GM23248 (cell line): ENCODE measurements around the gene PEX1. TPM values are rescaled to one million over a fixed set of nuclear protein-coding genes. Genes with fewer than 3 reads are reported as not detected.
"Not testable (repeated sequence)": the region's sequence is repeated elsewhere in the genome, so short reads cannot be mapped to it uniquely, and the experiment has no call there.

Experiments
- DNase-seq: peaks from one replicate; pipeline ENCODE4 v3.0.0-alpha.2; 2015
- H2AFZ ChIP-seq: fragments of 200-600 bp; sonication (generic); 2 replicates; pipeline ENCODE4 v1.6.1; 2016; ENCODE audit warnings: antibody characterized with exemption
- H3F3A ChIP-seq: fragments of 200-600 bp; sonication (generic); 2 replicates; pipeline ENCODE4 v1.6.1; 2016; ENCODE audit warnings: mild to moderate bottlenecking, antibody characterized with exemption, mixed run types; ENCODE audit not compliant: insufficient read depth
- H3K27ac ChIP-seq: fragments of 200-600 bp; sonication (generic); 2 replicates; pipeline ENCODE4 v1.5.1; 2016; ENCODE audit warnings: mild to moderate bottlenecking
- H3K27me3 ChIP-seq: fragments of 200-600 bp; sonication (generic); replicated peaks from 2 replicates; pipeline ENCODE4 v1.6.1; 2016; ENCODE audit warnings: mild to moderate bottlenecking; ENCODE audit not compliant: insufficient read depth
- H3K36me3 ChIP-seq: fragments of 200-600 bp; sonication (generic); 2 replicates; pipeline ENCODE4 v1.6.1; 2016; ENCODE audit warnings: low read depth, mild to moderate bottlenecking
- H3K4me1 ChIP-seq: fragments of 200-600 bp; sonication (generic); 2 replicates; pipeline ENCODE4 v1.6.1; 2016; ENCODE audit warnings: mild to moderate bottlenecking; ENCODE audit not compliant: insufficient read depth
- H3K4me2 ChIP-seq: fragments of 200-600 bp; sonication (generic); one replicate; pipeline ENCODE4 v1.6.1; 2016; ENCODE audit warnings: mild to moderate bottlenecking; ENCODE audit not compliant: unreplicated experiment
- H3K4me3 ChIP-seq: fragments of 200-600 bp; sonication (generic); 2 replicates; pipeline ENCODE4 v1.5.1; 2016; ENCODE audit warnings: mild to moderate bottlenecking
- H3K79me2 ChIP-seq: fragments of 200-600 bp; sonication (generic); 2 replicates; pipeline ENCODE4 v1.6.1; 2016; ENCODE audit warnings: mild to moderate bottlenecking; ENCODE audit not compliant: insufficient read depth
- H3K9ac ChIP-seq: fragments of 200-600 bp; sonication (generic); 2 replicates; pipeline ENCODE4 v1.6.1; 2016; ENCODE audit warnings: mild to moderate bottlenecking
- H3K9me2 ChIP-seq: fragments of 200-600 bp; sonication (generic); 2 replicates; pipeline ENCODE4 v1.6.1; 2016; ENCODE audit warnings: mixed run types, mild to moderate bottlenecking, moderate library complexity; ENCODE audit not compliant: insufficient read depth
- H3K9me3 ChIP-seq: fragments of 200-600 bp; sonication (generic); one replicate; pipeline ENCODE4 v1.6.1; 2017; ENCODE audit warnings: low read depth
- H4K20me1 ChIP-seq: fragments of 200-600 bp; sonication (generic); 2 replicates; pipeline ENCODE4 v1.6.0; 2016; ENCODE audit not compliant: insufficient read depth
- EZH2 ChIP-seq: fragments of 200-600 bp; sonication (generic); IDR thresholded peaks from 2 replicates; pipeline ENCODE4 v1.6.1; 2018; ENCODE audit warnings: antibody characterized with exemption, mild to moderate bottlenecking; ENCODE audit not compliant: insufficient read depth, poor library complexity, severe bottlenecking
- EZH2phosphoT487 ChIP-seq: fragments of 200-600 bp; sonication (generic); IDR thresholded peaks from 2 replicates; pipeline ENCODE4 v1.6.1; 2018; ENCODE audit warnings: antibody characterized with exemption, moderate library complexity, mild to moderate bottlenecking, low read depth; ENCODE audit not compliant: insufficient read depth
- WGBS, 2 experiments: methylation state at CpG; one replicate each; pipeline ENCODE4 v1.1.6; 2015 to 2017; ENCODE audit warnings: low lambda C conversion rate in 2 of 2, low coverage in 1 of 2; ENCODE audit errors: missing lambda C conversion rate in 2 of 2; 5-methylcytosine and 5-hydroxymethylcytosine counted together
- in situ Hi-C: fragments of 300-500 bp; cut with MboI; formaldehyde crosslinking; loops from 2 replicates; pipeline ENCODE4 v1.15.0; 2020
- polyA plus RNA-seq: library from polyadenylated mRNA; unstranded; fragments of >200 nt; fragmentation: Nextera tagmentation; extraction: Ambion mirVana; gene quantifications from 2 replicates; pipeline ENCODE4 v1.2.1, GENCODE V29; 2016
- total RNA-seq: library from RNA; depleted of rRNA; stranded (reverse); fragments of >200 nt; shearing (Covaris generic); gene quantifications from 2 replicates; pipeline ENCODE4 v1.2.3, GENCODE V29; 2014

PEX1 gene
- total and polyA plus RNA-seq, 2 experiments from 2014 or later: 6.4 to 12.8 TPM

GRCh38 chr7:92547579-92547978 lies 19.3 kb upstream of the PEX1 start:
- Histone ChIP-seq H3K27ac (no peak overlapping the region), H3K9me2 (no peaks in the 10 kb centered on the region), H3K9ac (no peak overlapping the region), H3K4me2 (no peak overlapping the region), H3F3A (no peaks in the 10 kb centered on the region), H3K4me1 (no peaks in the 10 kb centered on the region), H3K27me3 (no peaks in the 10 kb centered on the region), H3K79me2 (no peaks in the 10 kb centered on the region), H4K20me1 (no peaks in the 10 kb centered on the region), H3K36me3 (no peaks in the 10 kb centered on the region), H3K9me3 (no peaks in the 10 kb centered on the region), H3K4me3 (no peak overlapping the region), H2AFZ (no peak overlapping the region)
- 84 to 89% methylated on average over 6 of the region's 6 CpGs for WGBS, 2 experiments
- peak; percentile 13 for DNase-seq
- TF ChIP-seq EZH2 (no peak), EZH2phosphoT487 (no peak)
- in situ Hi-C loops: no loop called here

DNA sequence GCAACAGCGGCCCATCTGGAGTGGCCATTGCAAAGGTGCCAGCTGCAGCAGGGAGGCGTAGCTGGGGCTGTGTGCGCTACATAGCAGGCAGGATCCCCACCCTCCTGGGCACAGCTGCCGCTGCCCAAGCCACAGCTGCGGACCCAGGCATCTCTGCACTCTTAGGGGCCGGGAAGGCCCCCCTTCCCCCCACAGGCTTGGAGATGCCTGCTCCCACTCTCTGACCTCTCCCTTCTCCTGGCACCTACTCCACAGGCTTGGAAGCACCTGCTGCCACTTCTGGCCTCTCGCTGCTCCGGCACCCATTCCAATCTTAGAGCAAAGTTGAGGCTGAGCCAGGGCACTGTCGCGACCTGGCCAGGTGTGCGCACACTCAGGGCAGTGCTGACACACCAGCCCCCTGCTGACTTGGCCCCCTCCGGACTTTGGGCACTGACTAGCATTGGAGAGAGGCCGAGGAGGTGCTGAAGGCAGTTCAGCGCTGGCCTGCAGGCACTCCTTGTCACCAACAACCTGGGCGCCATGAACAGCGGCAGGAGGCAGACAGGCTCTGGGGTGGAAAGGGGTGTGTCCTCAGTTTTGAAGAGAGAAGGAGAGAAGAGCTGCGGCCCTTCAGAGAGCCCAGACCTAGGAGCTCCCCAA lies 18.7 kb upstream of the PEX1 start:
- Histone ChIP-seq H3K9me3 (no peaks in the 10 kb centered on the region), H3K36me3 (no peaks in the 10 kb centered on the region), H3K79me2 (no peaks in the 10 kb centered on the region), H3K4me2 (no peak overlapping the region), H3K4me1 (no peaks in the 10 kb centered on the region), H3K27me3 (no peaks in the 10 kb centered on the region), H4K20me1 (no peaks in the 10 kb centered on the region), H3K4me3 (no peak overlapping the region), H3K9ac (no peak overlapping the region), H2AFZ (no peak overlapping the region), H3K9me2 (no peaks in the 10 kb centered on the region), H3K27ac (no peak overlapping the region), H3F3A (no peaks in the 10 kb centered on the region)
- no peak for DNase-seq
- TF ChIP-seq EZH2phosphoT487 (no peak), EZH2 (no peak)
- 81 to 83% methylated on average over 17 of the region's 17 CpGs for WGBS, 2 experiments
- in situ Hi-C loops: no loop called here

DNA sequence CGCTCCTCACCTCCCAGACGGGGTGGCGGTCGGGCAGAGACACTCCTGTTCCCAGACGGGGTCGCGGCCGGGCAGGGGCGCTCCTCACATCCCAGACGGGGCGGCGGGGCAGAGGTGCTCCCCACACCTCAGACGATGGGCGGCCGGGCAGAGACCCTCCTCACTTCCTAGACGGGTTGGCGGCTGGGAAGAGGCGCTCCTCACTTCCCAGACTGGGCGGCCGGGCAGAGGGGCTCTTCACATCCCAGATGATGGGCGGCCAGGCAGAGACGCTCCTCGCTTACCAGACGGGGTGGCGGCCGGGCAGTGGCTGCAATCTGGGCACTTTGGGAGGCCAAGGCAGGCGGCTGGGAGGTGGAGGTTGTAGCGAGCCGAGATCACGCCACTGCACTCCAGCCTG lies 16.8 kb upstream of the PEX1 start:
- H4K20me1 ChIP-seq, H2AFZ ChIP-seq, H3F3A ChIP-seq, H3K4me3 ChIP-seq, in situ Hi-C loops, H3K36me3 ChIP-seq, H3K4me2 ChIP-seq, H3K4me1 ChIP-seq, H3K27ac ChIP-seq, H3K79me2 ChIP-seq, H3K9ac ChIP-seq, H3K9me3 ChIP-seq, H3K27me3 ChIP-seq, DNase-seq, H3K9me2 ChIP-seq: not testable (repeated sequence)
- WGBS, 2 experiments: 84 to 88% methylated on average over 17 to 30 of the region's 30 CpGs

DNA sequence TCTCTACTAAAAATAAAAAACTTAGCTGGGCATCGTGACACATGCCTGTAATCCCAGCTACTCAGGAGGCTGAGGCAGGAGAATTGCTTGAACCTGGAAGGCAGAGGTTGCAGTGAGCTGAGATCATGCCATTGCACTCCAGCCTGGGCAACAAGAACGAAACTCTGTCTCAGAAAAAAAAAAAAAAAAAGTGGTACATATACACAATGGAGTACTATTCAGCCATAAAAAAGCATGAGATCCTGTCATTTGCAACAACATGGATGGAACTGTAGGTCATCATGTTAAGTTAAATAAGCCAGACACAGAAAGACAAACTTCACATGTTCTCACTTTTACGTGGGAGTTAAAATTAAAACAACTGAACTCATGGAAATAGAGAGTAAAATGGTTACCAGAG lies 15.2 kb upstream of the PEX1 start:
- H3K9ac ChIP-seq, H3K9me2 ChIP-seq, H3K27me3 ChIP-seq, DNase-seq, H3K4me2 ChIP-seq, H3K4me1 ChIP-seq, H2AFZ ChIP-seq, H3F3A ChIP-seq, H4K20me1 ChIP-seq, H3K9me3 ChIP-seq, H3K79me2 ChIP-seq, H3K27ac ChIP-seq, H3K4me3 ChIP-seq, H3K36me3 ChIP-seq, in situ Hi-C loops: not testable (repeated sequence)
- 74 to 80% methylated on average over 3 of the region's 3 CpGs for WGBS, 2 experiments

- H3K9me3 ChIP-seq: no peaks in the 10 kb centered on the region
- no peaks in the 10 kb centered on the region for H4K20me1 ChIP-seq
- no peaks in the 10 kb centered on the region for H3K9me2 ChIP-seq
- in situ Hi-C loops: no loop called here
- TF ChIP-seq EZH2: no peak
- TF ChIP-seq EZH2phosphoT487: no peak
- H3F3A ChIP-seq: no peaks in the 10 kb centered on the region
- peaks cover 66% of the 10 kb centered on the region; the same call in 1 of the 2 replicates for H3K36me3 ChIP-seq
- peaks cover 2% of the 10 kb centered on the region; the same call in 1 of the 2 replicates for H3K4me1 ChIP-seq
- no peak overlapping the region for H3K27ac ChIP-seq
- no peak overlapping the region for H3K9ac ChIP-seq
- H3K4me3 ChIP-seq: no peak overlapping the region
- H2AFZ ChIP-seq: no peak overlapping the region
- H3K79me2 ChIP-seq: peaks cover 45% of the 10 kb centered on the region
- no peak for DNase-seq
- 93 to 96% methylated on average over 9 of the region's 9 CpGs for WGBS, 2 experiments
- no peaks in the 10 kb centered on the region for H3K27me3 ChIP-seq
- no peak overlapping the region for H3K4me2 ChIP-seq
Observed at GRCh38 chr7:92534572-92534971, 6.3 kb upstream of the PEX1 start.
